ENCODE measurements around the gene PLXNA4.

DNA sequence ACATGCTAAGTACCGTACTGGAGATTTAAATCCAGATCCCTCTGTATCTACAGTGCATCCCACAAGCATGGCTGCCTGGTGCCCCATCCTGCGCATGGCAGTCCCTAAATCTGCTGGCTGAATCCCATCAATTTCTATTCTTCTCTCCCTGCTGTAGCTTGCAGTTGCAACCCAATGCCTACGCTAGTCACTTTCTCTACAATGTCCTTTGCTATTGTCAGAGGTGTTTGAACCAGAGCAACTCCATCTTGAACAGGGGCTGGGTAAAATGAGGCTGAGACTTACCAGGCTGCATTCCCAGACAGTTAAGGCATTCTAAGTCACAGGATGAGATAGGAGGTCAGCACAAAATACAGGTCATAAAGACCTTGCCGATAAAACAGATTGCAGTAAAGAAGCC lies 461.2 kb downstream of the PLXNA4 start:
- TF ChIP-seq, protein P1, sequence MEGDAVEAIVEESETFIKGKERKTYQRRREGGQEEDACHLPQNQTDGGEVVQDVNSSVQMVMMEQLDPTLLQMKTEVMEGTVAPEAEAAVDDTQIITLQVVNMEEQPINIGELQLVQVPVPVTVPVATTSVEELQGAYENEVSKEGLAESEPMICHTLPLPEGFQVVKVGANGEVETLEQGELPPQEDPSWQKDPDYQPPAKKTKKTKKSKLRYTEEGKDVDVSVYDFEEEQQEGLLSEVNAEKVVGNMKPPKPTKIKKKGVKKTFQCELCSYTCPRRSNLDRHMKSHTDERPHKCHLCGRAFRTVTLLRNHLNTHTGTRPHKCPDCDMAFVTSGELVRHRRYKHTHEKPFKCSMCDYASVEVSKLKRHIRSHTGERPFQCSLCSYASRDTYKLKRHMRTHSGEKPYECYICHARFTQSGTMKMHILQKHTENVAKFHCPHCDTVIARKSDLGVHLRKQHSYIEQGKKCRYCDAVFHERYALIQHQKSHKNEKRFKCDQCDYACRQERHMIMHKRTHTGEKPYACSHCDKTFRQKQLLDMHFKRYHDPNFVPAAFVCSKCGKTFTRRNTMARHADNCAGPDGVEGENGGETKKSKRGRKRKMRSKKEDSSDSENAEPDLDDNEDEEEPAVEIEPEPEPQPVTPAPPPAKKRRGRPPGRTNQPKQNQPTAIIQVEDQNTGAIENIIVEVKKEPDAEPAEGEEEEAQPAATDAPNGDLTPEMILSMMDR (IDR thresholded peaks at IDR 0.05; ENCODE audit: low read depth, low read length): no peak
- no peak for TF ChIP-seq EZH2phosphoT487 (IDR thresholded peaks at IDR 0.05; ENCODE audit: low read depth)
